NCI-H1105 (cell line): ENCODE data around the gene DCBLD2.
"Not testable (repeated sequence)": the region's sequence is repeated elsewhere in the genome, so short reads cannot be mapped to it uniquely, and the experiment has no call there.

Experiments used
- DNase-seq: peaks from one replicate; lab custom pipeline; 2025; lab: John Stamatoyannopoulos, UW

The DCBLD2 gene

GRCh38 chr3:98890965-98891910 lies 10.3 kb downstream of the DCBLD2 start:
- no peak for DNase-seq

GRCh38 chr3:98890181-98890835 lies 11.2 kb downstream of the DCBLD2 start:
- no peak for DNase-seq

- no peak for DNase-seq
Measured at GRCh38 chr3:98887684-98888083, 13.8 kb downstream of the DCBLD2 start.

- no peak for DNase-seq
Measured at GRCh38 chr3:98886525-98886924, 15.0 kb downstream of the DCBLD2 start.

- DNase-seq = no peak
Measured at GRCh38 chr3:98885851-98886250, 15.6 kb downstream of the DCBLD2 start.

GRCh38 chr3:98884675-98885371 lies 16.7 kb downstream of the DCBLD2 start:
- no peak for DNase-seq

GRCh38 chr3:98882614-98883333 lies 18.7 kb downstream of the DCBLD2 start:
- DNase-seq = not testable (repeated sequence)

- no peak for DNase-seq
Measured at GRCh38 chr3:98877132-98877531, 24.4 kb downstream of the DCBLD2 start.

GRCh38 chr3:98875535-98875934 lies 26.0 kb downstream of the DCBLD2 start:
- no peak for DNase-seq

GRCh38 chr3:98874602-98875249 lies 26.8 kb downstream of the DCBLD2 start:
- no peak for DNase-seq

- DNase-seq = no peak
Measured at GRCh38 chr3:98869391-98869790, 32.1 kb downstream of the DCBLD2 start.

- not testable (repeated sequence) for DNase-seq
Measured at GRCh38 chr3:98857971-98858370, 43.5 kb downstream of the DCBLD2 start.

- not testable (repeated sequence) for DNase-seq
Measured at GRCh38 chr3:98857258-98857657, 44.2 kb downstream of the DCBLD2 start.

- no peak for DNase-seq
Measured at GRCh38 chr3:98856724-98857123, 44.8 kb downstream of the DCBLD2 start.

GRCh38 chr3:98855806-98856400 lies 45.6 kb downstream of the DCBLD2 start:
- DNase-seq = no peak

- no peak for DNase-seq
Measured at GRCh38 chr3:98848108-98848507, 53.4 kb downstream of the DCBLD2 start.

- DNase-seq = no peak
Measured at GRCh38 chr3:98846101-98846500, 55.4 kb downstream of the DCBLD2 start.

- DNase-seq = no peak
Measured at GRCh38 chr3:98843266-98843959, 58.1 kb downstream of the DCBLD2 start.

GRCh38 chr3:98839846-98840245 lies 61.6 kb downstream of the DCBLD2 start:
- DNase-seq = no peak

GRCh38 chr3:98831060-98831459 lies 70.4 kb downstream of the DCBLD2 start:
- not testable (repeated sequence) for DNase-seq
